Uterus (tissue), 4 donors: ENCODE results near the gene DBNDD1. TPM values are rescaled to one million over a fixed set of nuclear protein-coding genes. Genes with fewer than 3 reads are reported as not detected.

Experiments used
- DNase-seq, 2 donors: peaks; one replicate each; pipeline ENCODE4 v3.0.0-alpha.2; 2019 to 2020
- H3K27ac ChIP-seq, 2 donors: fragments of 200-600 bp; sonication (generic); 1 replicate in 1 of 2; 2 replicates in 1 of 2; pipeline ENCODE4 v1.5.1; 2016 to 2018
- H3K27me3 ChIP-seq, 2 donors: fragments of 200-600 bp; sonication (generic); one replicate each; pipeline ENCODE4 v1.5.1; 2018 to 2019; ENCODE audit warnings: control low read depth in 1 of 2
- H3K36me3 ChIP-seq, 2 donors: fragments of 200-600 bp; sonication (generic); one replicate each; pipeline ENCODE4 v1.5.1; 2019; ENCODE audit warnings: control low read depth in 1 of 2
- H3K4me1 ChIP-seq, 2 donors: fragments of 200-600 bp; sonication (generic); one replicate each; pipeline ENCODE4 v1.5.1; 2018 to 2019; ENCODE audit warnings: control low read depth in 1 of 2
- H3K4me3 ChIP-seq, 2 donors: fragments of 200-600 bp; sonication (generic); 1 replicate in 1 of 2; 2 replicates in 1 of 2; pipeline ENCODE4 v1.5.1; 2018 to 2019; ENCODE audit warnings: mild to moderate bottlenecking in 1 of 2
- H3K9me3 ChIP-seq, 2 donors: fragments of 200-600 bp; sonication (generic); one replicate each; pipeline ENCODE4 v1.5.1; 2019; ENCODE audit warnings: control low read depth in 1 of 2
- CTCF ChIP-seq, 4 experiments: fragments of 200-600 bp in 2 of 4; fragments of 450-650 bp in 2 of 4; sonication (generic) in 2 of 4; IDR thresholded peaks; one replicate each; pipeline ENCODE4 v1.5.1; 2016 to 2019; ENCODE audit warnings: antibody characterized with exemption in 4 of 4, mild to moderate bottlenecking in 2 of 4, moderate library complexity in 1 of 4
- POLR2A ChIP-seq, 2 donors: fragments of 450-650 bp; IDR thresholded peaks; one replicate each; pipeline ENCODE4 v1.6.1; 2016; ENCODE audit warnings: antibody characterized with exemption in 2 of 2, mild to moderate bottlenecking in 1 of 2, moderate library complexity in 1 of 2
- intact Hi-C: fragments of 100-400 bp; cut with DNase I; formaldehyde crosslinking; loops from one replicate; pipeline ENCODE4 v1.15.1; 2023; ENCODE audit warnings: low total_unique reads
- total RNA-seq, 4 donors: library from RNA; depleted of rRNA in 3 of 4; stranded (reverse); fragments of >200 nt in 3 of 4; gene quantifications; one replicate each; pipeline versions ENCODE4 v1.1.0 to v1.2.4, GENCODE V29; 2014 to 2023
- donor health status: DM: yes; HTN: yes; CAD: no.

Gene DBNDD1
- total RNA-seq, 4 donors from 2014 or later: 1.0 to 4.2 TPM; not detected in 2

GRCh38 chr16:90018297-90018651, 982 bp downstream of the DBNDD1 start:
- H3K4me3 ChIP-seq: peak overlapping the region in 1 of 2 donors; percentile 55

GRCh38 chr16:90016339-90016950, 2.8 kb downstream of the DBNDD1 start:
- intact Hi-C loops: no loop called here
- Histone ChIP-seq H3K4me1 (peaks cover 0 to 17% of the 10 kb centered on the region in 2 donors), H3K4me3 (no peak overlapping the region), H3K9me3 (no peaks in the 10 kb centered on the region), H3K27ac (no peak overlapping the region), H3K27me3 (no peaks in the 10 kb centered on the region), H3K36me3 (no peaks in the 10 kb centered on the region)
- DNase-seq: no peak
- no peak for TF ChIP-seq CTCF (IDR thresholded peaks at IDR 0.05)
- TF ChIP-seq POLR2A (IDR thresholded peaks at IDR 0.05): no peak

More at GRCh38 chr16:90018297-90018651, 982 bp downstream of the DBNDD1 start:
- DNase-seq: no peak
- Histone ChIP-seq H3K27me3 (no peaks in the 10 kb centered on the region), H3K9me3 (no peaks in the 10 kb centered on the region), H3K27ac (no peak overlapping the region), H3K36me3 (no peaks in the 10 kb centered on the region), H3K4me1 (peaks cover 0 to 17% of the 10 kb centered on the region in 2 donors)
- intact Hi-C loops: no loop called here
- TF ChIP-seq CTCF (IDR thresholded peaks at IDR 0.05) (no peak), POLR2A (IDR thresholded peaks at IDR 0.05) (no peak)

GRCh38 chr16:90015586-90016338, 3.5 kb downstream of the DBNDD1 start:
- H3K27me3 ChIP-seq: no peaks in the 10 kb centered on the region
- no peak for DNase-seq
- H3K9me3 ChIP-seq: no peaks in the 10 kb centered on the region
- intact Hi-C loops: no loop called here
- H3K27ac ChIP-seq: no peak overlapping the region
- no peak overlapping the region for H3K4me3 ChIP-seq
- H3K4me1 ChIP-seq: peaks cover 0 to 17% of the 10 kb centered on the region in 2 donors
- TF ChIP-seq CTCF (IDR thresholded peaks at IDR 0.05) (no peak), POLR2A (IDR thresholded peaks at IDR 0.05) (no peak)
- H3K36me3 ChIP-seq: no peaks in the 10 kb centered on the region

- no peaks in the 10 kb centered on the region for H3K27me3 ChIP-seq
- intact Hi-C loops: no loop called here
- H3K9me3 ChIP-seq: no peaks in the 10 kb centered on the region
- H3K4me1 ChIP-seq: peaks cover 0 to under 1% of the 10 kb centered on the region in 2 donors
- H3K36me3 ChIP-seq: no peaks in the 10 kb centered on the region
- no peak for TF ChIP-seq CTCF (IDR thresholded peaks at IDR 0.05)
- TF ChIP-seq POLR2A (IDR thresholded peaks at IDR 0.05): no peak
- no peak overlapping the region for H3K4me3 ChIP-seq
- no peak overlapping the region for H3K27ac ChIP-seq
- DNase-seq: no peak
These were observed 6.1 kb downstream of the DBNDD1 start for GRCh38 chr16:90012991-90013745.
